Hepatocyte (in vitro differentiated cells): ENCODE data around the gene IGSF9. TPM values are rescaled to one million over a fixed set of nuclear protein-coding genes. Genes with fewer than 3 reads are reported as not detected.

ENCODE experiments used
- DNase-seq: peaks from one replicate; pipeline ENCODE4 v3.0.0-alpha.2; 2016; ENCODE audit warnings: low spot score
- H2AFZ ChIP-seq: fragments of 200-600 bp; sonication (generic); 2 replicates; pipeline ENCODE4 v1.6.0; 2016; ENCODE audit warnings: antibody characterized with exemption, mild to moderate bottlenecking
- H3K27ac ChIP-seq: fragments of 200-600 bp; sonication (generic); 2 replicates; pipeline ENCODE4 v1.5.1; 2016; ENCODE audit warnings: mild to moderate bottlenecking
- H3K27me3 ChIP-seq: fragments of 200-600 bp; sonication (generic); 2 replicates; pipeline ENCODE4 v1.6.1; 2016
- H3K36me3 ChIP-seq: fragments of 200-600 bp; sonication (generic); replicated peaks from 2 replicates; pipeline ENCODE4 v1.5.1; 2016; ENCODE audit warnings: low read depth; ENCODE audit not compliant: insufficient read depth
- H3K4me1 ChIP-seq: fragments of 200-600 bp; sonication (generic); 2 replicates; pipeline ENCODE4 v1.5.1; 2016; ENCODE audit warnings: mild to moderate bottlenecking, moderate library complexity; ENCODE audit not compliant: insufficient read depth
- H3K4me2 ChIP-seq: fragments of 200-600 bp; sonication (generic); 2 replicates; pipeline ENCODE4 v1.6.0; 2016
- H3K4me3 ChIP-seq: fragments of 200-600 bp; sonication (generic); 2 replicates; pipeline ENCODE4 v1.5.1; 2016; ENCODE audit warnings: mild to moderate bottlenecking
- H3K79me2 ChIP-seq: fragments of 200-600 bp; sonication (generic); 2 replicates; pipeline ENCODE4 v1.6.0; 2017; ENCODE audit warnings: mild to moderate bottlenecking
- H3K9me2 ChIP-seq: fragments of 200-600 bp; sonication (generic); replicated peaks from 2 replicates; pipeline ENCODE4 v1.6.0; 2017; ENCODE audit warnings: mild to moderate bottlenecking; ENCODE audit not compliant: insufficient read depth
- H3K9me3 ChIP-seq: fragments of 200-600 bp; sonication (generic); 2 replicates; pipeline ENCODE4 v1.5.1; 2016; ENCODE audit warnings: low read depth, mild to moderate bottlenecking
- H4K20me1 ChIP-seq: fragments of 200-600 bp; sonication (generic); 2 replicates; pipeline ENCODE4 v1.6.0; 2016; ENCODE audit warnings: mild to moderate bottlenecking; ENCODE audit not compliant: insufficient read depth, poor library complexity, severe bottlenecking
- EZH2 ChIP-seq: fragments of 200-600 bp; sonication (generic); IDR thresholded peaks from 2 replicates; pipeline ENCODE4 v1.6.1; 2016; ENCODE audit warnings: antibody characterized with exemption, mild to moderate bottlenecking, borderline replicate concordance
- EZH2phosphoT487 ChIP-seq: fragments of 200-600 bp; sonication (generic); IDR thresholded peaks from one replicate; pipeline ENCODE4 v1.6.1; 2018; ENCODE audit warnings: antibody characterized with exemption, mild to moderate bottlenecking, low read depth, moderate library complexity; ENCODE audit not compliant: unreplicated experiment, severe bottlenecking
- WGBS: methylation state at CpG from one replicate; pipeline ENCODE4 v1.1.6; 2016; ENCODE audit warnings: low lambda C conversion rate; ENCODE audit errors: missing lambda C conversion rate; 5-methylcytosine and 5-hydroxymethylcytosine counted together
- polyA plus RNA-seq: library from polyadenylated mRNA; unstranded; fragments of >200 nt; fragmentation: Nextera tagmentation; extraction: Ambion mirVana; gene quantifications from 2 replicates; pipeline ENCODE4 v1.2.1, GENCODE V29; 2016
- total RNA-seq: library from RNA; depleted of rRNA; stranded (reverse); fragments of >200 nt; gene quantifications from 2 replicates; pipeline ENCODE4 v1.2.3, GENCODE V29; 2014
- TF ChIP-seq, protein P1 (sequence below): fragments of 200-600 bp; sonication (generic); IDR thresholded peaks from 2 replicates; pipeline ENCODE4 v1.5.1; 2016; ENCODE audit warnings: antibody characterized with exemption, mild to moderate bottlenecking; ENCODE audit not compliant: poor library complexity

Gene IGSF9
- total and polyA plus RNA-seq, 2 experiments from 2014 or later: 8.2 to 22.5 TPM

- H2AFZ ChIP-seq: no peak overlapping the region
- no peak for DNase-seq
- 72% methylated on average over 3 of the region's 3 CpGs for WGBS
- no peaks in the 10 kb centered on the region for H3K9me3 ChIP-seq
- no peak overlapping the region for H3K27ac ChIP-seq
- no peak overlapping the region for H3K4me2 ChIP-seq
- no peaks in the 10 kb centered on the region for H4K20me1 ChIP-seq
- no peaks in the 10 kb centered on the region for H3K79me2 ChIP-seq
- TF ChIP-seq EZH2: no peak
- TF ChIP-seq, protein P1, sequence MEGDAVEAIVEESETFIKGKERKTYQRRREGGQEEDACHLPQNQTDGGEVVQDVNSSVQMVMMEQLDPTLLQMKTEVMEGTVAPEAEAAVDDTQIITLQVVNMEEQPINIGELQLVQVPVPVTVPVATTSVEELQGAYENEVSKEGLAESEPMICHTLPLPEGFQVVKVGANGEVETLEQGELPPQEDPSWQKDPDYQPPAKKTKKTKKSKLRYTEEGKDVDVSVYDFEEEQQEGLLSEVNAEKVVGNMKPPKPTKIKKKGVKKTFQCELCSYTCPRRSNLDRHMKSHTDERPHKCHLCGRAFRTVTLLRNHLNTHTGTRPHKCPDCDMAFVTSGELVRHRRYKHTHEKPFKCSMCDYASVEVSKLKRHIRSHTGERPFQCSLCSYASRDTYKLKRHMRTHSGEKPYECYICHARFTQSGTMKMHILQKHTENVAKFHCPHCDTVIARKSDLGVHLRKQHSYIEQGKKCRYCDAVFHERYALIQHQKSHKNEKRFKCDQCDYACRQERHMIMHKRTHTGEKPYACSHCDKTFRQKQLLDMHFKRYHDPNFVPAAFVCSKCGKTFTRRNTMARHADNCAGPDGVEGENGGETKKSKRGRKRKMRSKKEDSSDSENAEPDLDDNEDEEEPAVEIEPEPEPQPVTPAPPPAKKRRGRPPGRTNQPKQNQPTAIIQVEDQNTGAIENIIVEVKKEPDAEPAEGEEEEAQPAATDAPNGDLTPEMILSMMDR: no peak
- TF ChIP-seq EZH2phosphoT487: no peak
- peaks cover 8% of the 10 kb centered on the region for H3K4me1 ChIP-seq
- H3K4me3 ChIP-seq: no peak overlapping the region
- no peaks in the 10 kb centered on the region for H3K9me2 ChIP-seq
- H3K36me3 ChIP-seq: no peaks in the 10 kb centered on the region
- H3K27me3 ChIP-seq: no peaks in the 10 kb centered on the region
These were observed 50.1 kb downstream of the IGSF9 start for GRCh38 chr1:159895286-159895685.

DNA sequence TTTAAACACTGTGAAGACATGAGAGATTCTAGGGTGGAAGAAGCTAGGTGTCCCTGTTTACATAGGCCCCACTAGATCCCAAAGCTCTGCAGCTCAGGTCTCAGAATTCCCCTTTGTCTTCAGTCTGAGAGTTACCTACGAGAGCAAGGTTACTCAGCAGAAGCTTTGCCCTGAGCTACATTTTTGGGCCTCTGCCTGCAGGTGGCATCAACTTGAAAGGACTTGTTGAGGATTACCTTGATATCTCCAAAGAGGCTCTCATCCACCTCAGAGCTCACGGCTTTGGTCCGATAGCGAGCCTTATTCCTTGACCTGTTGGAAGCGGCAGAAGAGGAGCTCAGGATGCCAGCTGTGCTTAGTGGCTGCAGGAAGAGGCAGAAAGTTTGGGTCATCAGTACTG is 52.5 kb downstream of the IGSF9 start:
- no peak for DNase-seq
- peaks cover 6% of the 10 kb centered on the region for H3K4me1 ChIP-seq
- no peaks in the 10 kb centered on the region for H4K20me1 ChIP-seq
- H3K4me3 ChIP-seq: no peak overlapping the region
- TF ChIP-seq, protein P1: peak; percentile 22
- no peak for TF ChIP-seq EZH2phosphoT487
- no peak for TF ChIP-seq EZH2
- no peaks in the 10 kb centered on the region for H3K36me3 ChIP-seq
- no peaks in the 10 kb centered on the region for H3K9me2 ChIP-seq
- H3K9me3 ChIP-seq: no peaks in the 10 kb centered on the region
- WGBS: 54% methylated on average over 5 of the region's 5 CpGs
- no peak overlapping the region for H2AFZ ChIP-seq
- no peak overlapping the region for H3K27ac ChIP-seq
- H3K79me2 ChIP-seq: no peaks in the 10 kb centered on the region
- no peak overlapping the region for H3K4me2 ChIP-seq
- no peaks in the 10 kb centered on the region for H3K27me3 ChIP-seq

GRCh38 chr1:159891275-159892157 is 53.9 kb downstream of the IGSF9 start:
- H3K4me1 ChIP-seq: peaks cover 5% of the 10 kb centered on the region
- no peaks in the 10 kb centered on the region for H3K9me2 ChIP-seq
- no peaks in the 10 kb centered on the region for H3K9me3 ChIP-seq
- no peaks in the 10 kb centered on the region for H3K36me3 ChIP-seq
- no peak overlapping the region for H3K4me2 ChIP-seq
- H2AFZ ChIP-seq: no peak overlapping the region
- TF ChIP-seq EZH2 (no peak), EZH2phosphoT487 (no peak)
- TF ChIP-seq, protein P1: peak; percentile 95
- no peak overlapping the region for H3K4me3 ChIP-seq
- no peaks in the 10 kb centered on the region for H3K79me2 ChIP-seq
- no peak overlapping the region for H3K27ac ChIP-seq
- no peaks in the 10 kb centered on the region for H3K27me3 ChIP-seq
- WGBS: 54% methylated on average over 7 of the region's 7 CpGs
- H4K20me1 ChIP-seq: no peaks in the 10 kb centered on the region
- DNase-seq: peak; percentile 88
